Measurements from ENCODE around the gene DENND1A.
"Not testable (repeated sequence)": the region's sequence is repeated elsewhere in the genome, so short reads cannot be mapped to it uniquely, and the experiment has no call there.

DENND1A gene

DNA sequence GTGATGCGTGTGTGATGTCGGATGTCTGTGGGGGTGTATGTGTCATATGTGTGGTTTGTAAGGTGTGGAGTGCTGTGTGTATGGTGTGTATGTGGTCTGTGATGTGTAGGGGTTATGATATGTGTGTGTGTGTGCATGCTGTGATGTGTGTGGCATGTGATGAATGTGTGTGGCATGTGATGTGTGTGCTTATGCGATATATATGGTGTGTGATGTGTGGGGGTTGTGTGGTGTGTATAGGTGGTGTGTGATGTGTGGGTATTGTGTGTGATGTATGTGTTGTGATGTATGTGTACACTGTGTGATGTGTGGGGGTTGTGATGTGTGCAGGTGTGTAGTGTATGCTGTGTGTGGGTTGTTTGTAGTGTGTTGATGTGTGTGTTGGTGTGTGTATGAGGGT is 583.1 kb downstream of the DENND1A start:
- DNase-seq, result no peak

- DNase-seq, result no peak
Measured at GRCh38 chr9:123346026-123346425, 583.9 kb downstream of the DENND1A start.

GRCh38 chr9:123345567-123345955 is 584.4 kb downstream of the DENND1A start:
- no peak for DNase-seq

DNA sequence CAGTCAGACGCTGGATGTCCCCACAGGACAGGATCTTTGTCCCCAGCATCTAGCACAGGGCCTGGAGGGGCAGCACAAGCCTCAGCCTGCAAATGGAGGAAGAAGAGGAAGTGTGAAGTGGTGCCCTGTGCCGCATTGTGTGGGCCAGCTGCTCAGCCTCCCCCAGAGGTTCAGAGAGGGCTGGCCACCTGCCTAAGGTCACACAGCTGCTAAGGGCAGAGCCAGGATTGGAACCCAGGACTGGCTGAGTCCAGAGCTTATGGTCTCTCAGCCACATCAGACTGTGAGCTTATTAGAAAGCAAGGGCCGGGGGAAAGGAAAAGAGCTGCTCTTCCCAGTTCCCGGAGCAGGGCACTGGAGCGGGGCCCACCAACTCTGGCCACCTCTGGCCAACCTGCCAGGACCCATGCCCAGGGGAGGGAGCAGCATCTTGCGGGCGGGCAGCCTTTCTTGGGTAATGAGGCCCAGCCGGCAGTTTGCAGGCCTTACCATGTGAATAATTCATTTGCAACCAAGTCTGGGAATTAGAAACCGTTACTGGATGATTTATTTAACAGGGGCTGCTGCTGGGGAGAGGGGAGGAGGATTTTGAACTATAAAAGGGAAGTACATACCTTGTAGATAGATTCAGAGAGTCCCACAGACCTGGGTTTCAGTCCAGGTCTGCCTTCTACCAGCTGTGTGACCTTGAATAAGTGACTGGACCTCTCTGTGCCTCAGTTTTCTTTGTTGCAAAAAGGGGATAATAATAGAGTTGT is 585.6 kb downstream of the DENND1A start:
- no peak for DNase-seq

GRCh38 chr9:123343443-123344191 is 586.3 kb downstream of the DENND1A start:
- no peak for DNase-seq

DNA sequence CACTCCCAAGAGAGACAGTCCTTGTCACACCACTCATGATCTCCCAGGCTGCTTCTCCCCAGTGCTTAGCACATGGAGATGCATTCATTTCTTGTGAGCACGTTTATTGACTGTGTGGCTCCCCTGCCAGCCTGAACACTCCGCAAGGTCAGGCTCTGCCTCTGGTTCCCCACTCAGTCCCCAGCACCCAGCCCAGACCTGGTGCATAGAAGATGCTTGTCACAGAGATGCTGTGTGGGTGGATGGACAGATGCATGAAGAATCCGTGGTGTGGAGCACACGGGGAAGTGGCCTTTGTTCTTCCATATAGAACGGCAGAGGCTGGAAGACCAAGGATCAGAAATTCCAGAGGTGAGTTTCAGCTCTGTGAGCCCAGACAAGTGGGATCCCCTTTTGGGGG is 587.7 kb downstream of the DENND1A start:
- no peak for DNase-seq

DNA sequence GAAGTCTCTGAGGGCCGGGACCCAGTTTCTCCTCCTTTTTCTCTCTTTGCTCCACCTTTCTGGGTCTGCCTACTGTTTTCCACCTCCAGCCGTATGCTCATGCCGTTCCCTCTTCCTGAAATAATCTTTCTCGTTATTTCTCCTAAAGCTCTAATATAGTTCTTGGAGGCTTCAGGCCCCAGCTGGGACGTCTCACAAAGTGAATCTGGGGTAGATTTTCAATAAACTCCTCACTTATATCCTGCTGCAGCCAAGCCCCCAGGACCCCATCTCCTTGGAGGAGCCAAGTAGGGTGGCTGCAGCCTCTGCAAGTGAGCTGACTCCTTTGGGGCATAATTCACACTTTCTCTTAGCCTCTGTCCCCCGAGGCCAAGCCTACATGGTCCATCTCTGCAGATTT is 588.1 kb downstream of the DENND1A start:
- no peak for DNase-seq

DNA sequence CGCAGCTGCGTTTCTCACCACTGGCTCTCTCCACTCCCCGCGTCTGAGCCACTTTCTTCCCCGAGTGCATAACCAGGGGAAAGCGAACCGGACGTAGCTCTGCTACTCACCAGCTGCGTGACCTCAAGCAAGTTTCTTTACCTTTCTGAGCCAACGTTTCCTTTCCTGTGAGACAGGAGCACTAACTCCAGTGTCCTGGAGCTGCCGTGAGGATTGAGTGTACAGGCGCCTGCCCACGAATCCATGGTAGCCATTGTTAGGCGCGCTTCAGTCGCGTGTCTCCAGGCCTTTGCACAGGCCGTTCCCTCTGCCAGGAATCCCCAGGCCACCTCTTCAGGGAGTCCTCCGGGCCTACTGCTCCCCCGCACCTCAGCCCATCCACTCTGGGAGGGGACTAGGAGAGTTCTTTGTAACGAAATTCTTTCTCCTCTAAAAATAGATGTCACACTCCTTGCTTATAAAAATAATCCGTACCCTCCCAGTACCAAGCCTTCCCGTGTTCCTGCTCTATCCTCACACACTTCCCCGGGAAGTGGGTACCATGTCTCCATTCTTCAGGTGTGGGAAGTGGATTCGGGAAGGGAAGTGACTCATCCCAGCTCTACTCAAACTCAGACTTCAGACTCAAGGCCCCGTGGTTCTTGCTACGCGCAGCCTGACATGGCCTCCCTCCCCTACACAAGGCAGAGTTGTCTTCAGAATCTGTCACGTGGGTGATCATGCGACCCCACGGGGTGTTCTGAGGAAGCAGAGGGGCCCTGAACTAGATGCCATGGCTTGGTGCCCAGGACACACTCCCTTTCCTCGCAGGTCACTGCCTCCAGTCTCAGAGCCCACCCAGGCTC is 590.0 kb downstream of the DENND1A start:
- peak in 1 of 2 donors; percentile 16 for DNase-seq

- DNase-seq, result peak; percentile 55 to 64
Measured at GRCh38 chr9:123338710-123339665, 590.9 kb downstream of the DENND1A start.

DNA sequence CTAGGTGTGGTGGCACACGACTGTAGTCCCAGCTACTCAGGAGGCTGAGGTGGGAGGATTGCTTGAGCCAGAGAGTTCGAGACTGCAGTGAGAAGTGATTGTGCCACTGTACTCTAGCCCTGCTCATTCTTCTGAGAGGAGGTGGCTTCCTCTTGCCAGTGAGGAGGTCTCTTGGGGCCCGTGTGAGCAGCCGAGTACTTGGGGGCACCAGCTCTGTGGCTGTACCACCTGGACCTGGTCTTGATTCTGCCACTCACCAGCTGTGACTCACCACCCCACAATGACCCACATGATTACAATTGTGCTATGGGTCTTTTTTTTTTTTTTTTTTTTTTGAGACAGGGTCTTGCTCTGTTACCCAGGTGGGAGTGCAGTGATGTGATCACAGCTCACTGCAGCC is 592.0 kb downstream of the DENND1A start:
- no peak for DNase-seq

- DNase-seq, result no peak
Measured at GRCh38 chr9:123336959-123337358, 593.0 kb downstream of the DENND1A start.

DNA sequence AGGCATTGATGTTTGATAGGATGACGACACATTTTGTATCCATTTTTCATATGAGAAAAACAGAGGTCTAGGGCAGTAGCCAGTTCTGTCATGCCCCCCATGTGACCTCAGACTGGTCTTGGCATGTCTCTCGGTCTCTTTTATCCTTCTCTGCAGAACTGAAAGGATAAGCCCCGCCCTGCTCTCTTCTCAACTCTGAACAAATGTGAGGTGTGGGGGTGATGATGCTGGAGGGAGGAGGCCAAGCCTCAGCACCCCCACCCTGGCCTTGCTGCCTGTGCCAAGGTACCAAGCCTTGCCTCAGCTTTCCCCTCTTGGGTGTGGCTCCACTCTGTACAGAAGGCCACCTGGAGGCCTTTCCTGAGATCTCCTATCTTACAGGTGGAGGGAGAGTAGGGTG is 593.5 kb downstream of the DENND1A start:
- DNase-seq, result no peak

GRCh38 chr9:123335986-123336329 is 594.0 kb downstream of the DENND1A start:
- DNase-seq, result no peak

GRCh38 chr9:123335193-123335985 is 594.5 kb downstream of the DENND1A start:
- no peak for DNase-seq

GRCh38 chr9:123334639-123335038 is 595.3 kb downstream of the DENND1A start:
- DNase-seq, result no peak

DNA sequence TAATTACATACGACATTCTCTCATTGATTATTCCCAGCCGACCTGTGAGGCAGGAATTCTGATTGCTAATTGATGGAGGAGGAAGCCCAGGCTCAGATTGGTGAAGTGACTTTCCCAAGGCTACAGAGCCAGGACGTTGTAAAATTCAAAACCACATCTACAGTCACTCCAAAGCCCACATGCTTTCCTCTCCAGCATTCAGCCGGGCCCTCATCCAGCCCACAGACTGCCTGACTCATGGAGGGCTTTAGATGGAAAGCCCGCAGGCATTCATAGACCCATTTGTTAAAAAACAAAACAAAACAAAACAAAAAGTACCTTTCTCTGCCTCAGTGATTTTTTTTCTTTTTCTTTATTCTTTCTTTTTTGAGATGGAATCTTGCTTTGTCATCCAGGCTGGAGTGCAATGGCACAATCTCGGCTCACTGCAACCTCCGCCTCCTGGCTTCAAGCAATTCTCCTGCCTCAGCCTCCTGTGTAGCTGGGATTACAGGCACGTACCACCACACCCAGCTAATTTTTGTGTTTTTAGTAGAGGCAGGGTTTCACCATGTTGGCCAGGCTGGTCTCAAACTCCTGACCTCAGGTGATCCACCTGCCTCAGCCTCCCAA is 596.8 kb downstream of the DENND1A start:
- not testable (repeated sequence) for DNase-seq

- no peak for DNase-seq
Measured at GRCh38 chr9:123331346-123332060, 598.4 kb downstream of the DENND1A start.

Measured in activated CD4-positive, alpha-beta T cell treated with anti-CD3 and anti-CD28 coated beads for 4 hours (primary cell).